ENCODE data around the gene EHMT2. TPM values are rescaled to one million over a fixed set of nuclear protein-coding genes. Genes with fewer than 3 reads are reported as not detected.

EHMT2 gene
- total and polyA plus RNA-seq, 2 of the 13 experiments (the other 11 are each of a cell fraction or from before 2014, with no cell fraction given): 55.2 to 69.2 TPM

DNA sequence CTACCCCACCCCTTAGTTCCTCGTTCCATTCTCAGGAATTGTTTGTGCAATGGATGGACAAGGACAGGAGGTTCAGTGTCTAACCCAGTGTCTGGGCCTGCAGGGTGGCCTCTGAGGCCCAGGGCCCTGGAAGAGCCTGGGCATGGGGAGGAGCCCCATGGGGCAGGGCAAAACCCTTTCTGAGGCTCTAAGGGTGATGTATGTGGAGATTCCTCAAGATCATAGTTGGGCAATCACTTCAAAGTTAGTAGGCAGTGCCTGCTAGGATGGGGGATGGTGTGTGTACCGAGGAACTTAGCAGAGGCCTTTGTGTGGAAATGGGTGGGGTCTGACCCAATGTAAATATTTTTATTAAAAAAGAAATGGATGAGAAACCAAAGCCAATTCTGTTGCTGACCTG lies 23.3 kb upstream of the EHMT2 start (continued):
- TF ChIP-seq NCOR1 (IDR thresholded peaks at IDR 0.05; ENCODE audit: borderline replicate concordance, low read length) (no peak), RFX3 (CRISPR knock-in tag; IDR thresholded peaks at IDR 0.05) (no peak), ZNF549 (CRISPR knock-in tag; IDR thresholded peaks at IDR 0.05) (no peak), ZNF331 (CRISPR knock-in tag; IDR thresholded peaks at IDR 0.05) (no peak), ZNF619 (CRISPR knock-in tag; IDR thresholded peaks at IDR 0.05) (no peak), EP300 (IDR thresholded peaks at IDR 0.05; ENCODE audit: low read depth in 2 of 2, low read length in 2 of 2) (peak in 1 of 2 experiments; percentile 36; a peak in 1 of 4 replicates), EP300 (CRISPR knock-in tag; IDR thresholded peaks at IDR 0.05; ENCODE audit: borderline replicate concordance) (no peak), FOXP1 (IDR thresholded peaks at IDR 0.05) (no peak), FOXP1 (CRISPR knock-in tag; IDR thresholded peaks at IDR 0.05) (peak; percentile 14; the same call in 1 of the 2 replicates)
- TF ChIP-seq, protein P1, sequence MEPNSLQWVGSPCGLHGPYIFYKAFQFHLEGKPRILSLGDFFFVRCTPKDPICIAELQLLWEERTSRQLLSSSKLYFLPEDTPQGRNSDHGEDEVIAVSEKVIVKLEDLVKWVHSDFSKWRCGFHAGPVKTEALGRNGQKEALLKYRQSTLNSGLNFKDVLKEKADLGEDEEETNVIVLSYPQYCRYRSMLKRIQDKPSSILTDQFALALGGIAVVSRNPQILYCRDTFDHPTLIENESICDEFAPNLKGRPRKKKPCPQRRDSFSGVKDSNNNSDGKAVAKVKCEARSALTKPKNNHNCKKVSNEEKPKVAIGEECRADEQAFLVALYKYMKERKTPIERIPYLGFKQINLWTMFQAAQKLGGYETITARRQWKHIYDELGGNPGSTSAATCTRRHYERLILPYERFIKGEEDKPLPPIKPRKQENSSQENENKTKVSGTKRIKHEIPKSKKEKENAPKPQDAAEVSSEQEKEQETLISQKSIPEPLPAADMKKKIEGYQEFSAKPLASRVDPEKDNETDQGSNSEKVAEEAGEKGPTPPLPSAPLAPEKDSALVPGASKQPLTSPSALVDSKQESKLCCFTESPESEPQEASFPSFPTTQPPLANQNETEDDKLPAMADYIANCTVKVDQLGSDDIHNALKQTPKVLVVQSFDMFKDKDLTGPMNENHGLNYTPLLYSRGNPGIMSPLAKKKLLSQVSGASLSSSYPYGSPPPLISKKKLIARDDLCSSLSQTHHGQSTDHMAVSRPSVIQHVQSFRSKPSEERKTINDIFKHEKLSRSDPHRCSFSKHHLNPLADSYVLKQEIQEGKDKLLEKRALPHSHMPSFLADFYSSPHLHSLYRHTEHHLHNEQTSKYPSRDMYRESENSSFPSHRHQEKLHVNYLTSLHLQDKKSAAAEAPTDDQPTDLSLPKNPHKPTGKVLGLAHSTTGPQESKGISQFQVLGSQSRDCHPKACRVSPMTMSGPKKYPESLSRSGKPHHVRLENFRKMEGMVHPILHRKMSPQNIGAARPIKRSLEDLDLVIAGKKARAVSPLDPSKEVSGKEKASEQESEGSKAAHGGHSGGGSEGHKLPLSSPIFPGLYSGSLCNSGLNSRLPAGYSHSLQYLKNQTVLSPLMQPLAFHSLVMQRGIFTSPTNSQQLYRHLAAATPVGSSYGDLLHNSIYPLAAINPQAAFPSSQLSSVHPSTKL (CRISPR knock-in tag; IDR thresholded peaks at IDR 0.05): peak; percentile 51; the same call in 1 of the 2 replicates
- TF ChIP-seq, protein P2, sequence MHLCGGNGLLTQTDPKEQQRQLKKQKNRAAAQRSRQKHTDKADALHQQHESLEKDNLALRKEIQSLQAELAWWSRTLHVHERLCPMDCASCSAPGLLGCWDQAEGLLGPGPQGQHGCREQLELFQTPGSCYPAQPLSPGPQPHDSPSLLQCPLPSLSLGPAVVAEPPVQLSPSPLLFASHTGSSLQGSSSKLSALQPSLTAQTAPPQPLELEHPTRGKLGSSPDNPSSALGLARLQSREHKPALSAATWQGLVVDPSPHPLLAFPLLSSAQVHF (CRISPR knock-in tag; IDR thresholded peaks at IDR 0.05): no peak

All from HepG2 (cell line).